HFFc6 (cell line): ENCODE results near the gene SPNS2. TPM values are rescaled to one million over a fixed set of nuclear protein-coding genes. Genes with fewer than 3 reads are reported as not detected.

Experiments
- DNase-seq: peaks from one replicate; pipeline ENCODE4 v3.0.0-alpha.2; 2018
- H3K27ac Mint-ChIP-seq: 2 replicates; pipeline ENCODE4 v1.8.0; 2020; ENCODE audit warnings: mild to moderate bottlenecking, mixed read lengths
- H3K27me3 Mint-ChIP-seq: 2 replicates; pipeline ENCODE4 v1.8.0; 2021; ENCODE audit warnings: mild to moderate bottlenecking, moderate library complexity, mixed read lengths; ENCODE audit not compliant: insufficient read depth
- H3K36me3 Mint-ChIP-seq: 2 replicates; pipeline ENCODE4 v1.8.0; 2021; ENCODE audit warnings: low read depth, mixed read lengths
- H3K4me1 Mint-ChIP-seq: 2 replicates; pipeline ENCODE4 v1.8.0; 2020; ENCODE audit warnings: low read depth, mixed read lengths
- H3K4me3 Mint-ChIP-seq: 2 replicates; pipeline ENCODE4 v1.8.0; 2020; ENCODE audit warnings: mild to moderate bottlenecking, moderate library complexity, mixed read lengths
- H3K9me3 Mint-ChIP-seq: 2 replicates; pipeline ENCODE4 v1.8.0; 2020; ENCODE audit warnings: mild to moderate bottlenecking, mixed read lengths
- CTCF ChIP-seq: fragments of 200-600 bp; sonication (generic); IDR thresholded peaks from 2 replicates; pipeline ENCODE4 v1.5.0; 2021; ENCODE audit warnings: antibody characterized with exemption, mild to moderate bottlenecking
- total RNA-seq, 6 experiments: library from RNA; stranded (reverse); fragmentation: NEBNext Ultra II Directional; extraction: Animal tissue kit (Norgen Biotek cat#: 25700); gene quantifications; 2 replicates in 1 of 6; 3 replicates in 5 of 6; pipeline ENCODE4 v1.2.3, GENCODE V29; 2021

Gene SPNS2
- total RNA-seq, 6 experiments from 2014 or later, result not detected

DNA sequence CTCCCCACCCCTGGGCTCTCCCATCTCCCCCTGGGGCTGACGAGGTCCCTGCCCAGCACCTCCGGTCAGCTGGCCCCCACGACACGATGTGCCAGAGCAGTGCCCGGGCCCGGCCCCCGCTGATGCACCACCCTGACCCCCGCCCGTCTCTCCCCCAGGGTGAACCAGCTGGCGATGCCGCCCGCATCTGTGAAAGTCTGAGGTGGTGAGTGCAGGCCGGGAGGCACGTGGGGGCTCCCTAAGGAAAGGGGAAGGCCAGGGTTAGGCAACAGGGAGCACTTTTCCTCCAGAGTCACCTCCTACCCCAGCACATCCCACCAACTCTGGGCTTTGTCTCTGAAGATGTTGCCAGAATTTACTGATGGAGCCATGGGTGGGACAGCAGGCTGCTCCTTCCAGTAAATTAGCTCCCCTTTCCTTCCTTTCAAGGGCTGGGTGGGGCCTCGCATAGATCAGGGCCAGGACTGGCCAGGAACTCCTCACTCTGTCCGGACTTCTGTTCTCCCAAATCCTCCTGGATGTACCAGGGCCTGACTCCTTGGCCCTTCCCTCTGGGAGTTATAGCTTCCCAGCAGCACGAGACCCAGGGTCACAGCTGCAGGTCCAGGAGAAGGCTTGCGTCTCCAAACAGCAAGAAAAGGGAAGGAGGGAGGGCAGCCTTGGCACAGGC, 38.2 kb downstream of the SPNS2 start:
- no peaks in the 10 kb centered on the region for H3K36me3 Mint-ChIP-seq
- H3K4me3 Mint-ChIP-seq, result no peak overlapping the region
- H3K27ac Mint-ChIP-seq, result no peak overlapping the region
- DNase-seq, result no peak
- no peaks in the 10 kb centered on the region for H3K4me1 Mint-ChIP-seq
- no peak for TF ChIP-seq CTCF
- H3K9me3 Mint-ChIP-seq, result no peaks in the 10 kb centered on the region
- H3K27me3 Mint-ChIP-seq, result peaks cover 15% of the 10 kb centered on the region

DNA sequence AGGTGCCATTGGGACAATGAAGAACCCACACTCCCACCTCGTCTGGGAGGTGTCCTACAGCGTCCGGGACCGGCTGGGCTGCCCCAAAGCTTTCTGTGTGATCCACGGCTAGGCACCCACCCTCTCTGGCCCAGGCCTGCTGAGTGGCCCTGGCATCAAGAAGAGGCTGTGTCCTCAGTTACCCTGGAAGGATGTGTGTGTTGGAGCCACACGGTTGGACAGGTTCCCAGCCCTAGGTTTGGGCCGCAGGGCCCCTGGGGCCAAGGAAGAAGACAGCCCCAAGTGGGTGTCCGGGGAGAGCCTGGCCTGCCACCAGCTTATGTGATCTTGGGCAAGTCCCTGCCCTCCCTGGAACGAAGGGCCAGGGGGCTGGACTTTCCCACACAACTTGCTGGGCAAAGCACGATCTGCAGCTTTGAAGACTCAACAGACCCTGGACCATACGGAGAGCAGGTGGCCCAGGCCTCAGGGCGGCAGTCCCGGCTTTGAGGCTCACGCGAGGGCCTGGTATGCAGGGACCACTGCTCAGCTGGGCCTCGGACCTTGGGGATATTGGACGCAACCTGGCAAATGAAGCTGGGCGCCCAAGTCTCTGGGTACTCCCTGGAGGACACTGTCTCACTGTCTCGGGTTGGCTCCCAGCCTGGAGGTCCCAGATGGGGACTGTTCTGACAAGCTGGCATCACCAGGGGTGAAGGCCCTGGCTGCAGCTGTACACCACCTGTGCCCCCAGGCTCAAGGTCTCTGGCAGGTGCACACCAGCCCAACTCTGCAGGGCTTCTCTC, 39.0 kb downstream of the SPNS2 start:
- Mint-ChIP-seq H3K27ac (no peak overlapping the region), H3K36me3 (no peaks in the 10 kb centered on the region), H3K9me3 (no peaks in the 10 kb centered on the region), H3K27me3 (peaks cover 10% of the 10 kb centered on the region), H3K4me1 (no peaks in the 10 kb centered on the region), H3K4me3 (no peak overlapping the region)
- no peak for TF ChIP-seq CTCF
- no peak for DNase-seq

DNA sequence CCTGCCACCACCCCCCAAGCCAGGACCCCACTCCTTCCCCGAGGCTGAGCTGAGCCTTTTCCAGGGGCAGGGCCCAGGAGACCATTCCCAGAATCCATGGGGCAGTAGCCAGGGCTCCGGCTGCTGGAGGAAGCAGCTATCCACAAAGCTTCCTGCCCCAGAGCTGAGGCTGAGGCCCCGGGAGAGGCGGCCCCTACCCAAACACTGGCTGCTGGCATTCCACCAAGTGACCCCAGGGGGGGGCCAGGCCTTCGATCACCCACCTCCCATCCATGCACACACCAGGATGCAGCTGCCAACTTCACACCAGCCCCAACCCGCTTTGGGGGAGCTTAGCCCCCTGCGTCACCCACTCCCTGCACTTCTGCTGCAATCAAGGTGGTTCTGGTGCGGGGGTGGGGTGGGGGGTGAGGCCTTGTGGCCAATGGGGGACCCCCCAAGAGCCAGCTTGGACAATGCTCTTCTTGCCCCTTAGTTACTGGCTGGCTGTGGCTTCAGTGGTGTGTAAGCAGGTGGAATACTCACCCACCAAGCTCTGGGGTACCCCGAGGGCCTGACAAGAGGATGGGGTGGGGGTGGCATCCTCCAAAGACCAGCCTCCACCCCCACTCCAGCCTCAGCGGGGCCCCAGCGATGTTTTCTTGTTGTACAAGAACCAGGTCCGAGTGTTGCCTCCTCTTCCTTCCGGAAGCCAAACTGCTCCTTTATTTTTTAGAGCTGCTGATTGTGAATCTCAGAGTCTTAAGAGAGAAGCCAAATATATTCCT, 39.7 kb downstream of the SPNS2 start:
- Mint-ChIP-seq H3K9me3 (no peaks in the 10 kb centered on the region), H3K27me3 (peaks cover 10% of the 10 kb centered on the region), H3K36me3 (no peaks in the 10 kb centered on the region), H3K27ac (no peak overlapping the region), H3K4me3 (no peak overlapping the region), H3K4me1 (no peaks in the 10 kb centered on the region)
- DNase-seq, result no peak
- no peak for TF ChIP-seq CTCF

DNA sequence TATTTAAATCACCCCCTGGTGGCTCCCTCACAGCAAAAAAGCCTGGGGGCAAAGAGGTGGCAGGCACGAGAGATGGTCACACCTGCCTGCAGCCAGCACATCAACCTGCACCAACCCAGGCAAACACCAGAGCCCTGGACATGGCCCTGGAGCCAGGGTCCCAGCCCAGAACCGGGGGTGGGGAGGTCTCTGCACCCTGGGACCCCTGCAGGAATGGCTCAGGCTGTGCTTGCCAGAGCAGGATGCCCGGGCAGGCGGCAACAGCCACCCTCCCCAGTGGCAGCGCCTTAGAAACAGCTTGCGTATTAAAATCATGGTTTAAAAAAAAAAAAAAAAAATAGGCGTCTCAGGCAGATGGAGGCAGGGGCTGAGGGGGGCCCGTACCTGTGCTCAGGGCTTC, 40.3 kb downstream of the SPNS2 start:
- no peak for TF ChIP-seq CTCF
- no peak overlapping the region for H3K27ac Mint-ChIP-seq
- H3K27me3 Mint-ChIP-seq, result peaks cover 13% of the 10 kb centered on the region
- H3K9me3 Mint-ChIP-seq, result no peaks in the 10 kb centered on the region
- DNase-seq, result no peak
- no peaks in the 10 kb centered on the region for H3K36me3 Mint-ChIP-seq
- no peak overlapping the region for H3K4me3 Mint-ChIP-seq
- H3K4me1 Mint-ChIP-seq, result no peaks in the 10 kb centered on the region

- no peak for TF ChIP-seq CTCF
- no peak overlapping the region for H3K4me3 Mint-ChIP-seq
- H3K27me3 Mint-ChIP-seq, result peaks cover 10% of the 10 kb centered on the region
- no peaks in the 10 kb centered on the region for H3K36me3 Mint-ChIP-seq
- H3K9me3 Mint-ChIP-seq, result no peaks in the 10 kb centered on the region
- H3K4me1 Mint-ChIP-seq, result no peaks in the 10 kb centered on the region
- no peak overlapping the region for H3K27ac Mint-ChIP-seq
- no peak for DNase-seq
These were observed 41.0 kb downstream of the SPNS2 start for GRCh38 chr17:4539576-4540223.
